HEK293 (cell line): Measurements from ENCODE around the gene GNB2.

ENCODE experiments used
- HIC1 ChIP-seq: fragments of 450-650 bp; formaldehyde crosslinking; IDR thresholded peaks from 2 replicates; pipeline ENCODE4 v1.5.1; 2016; ENCODE audit warnings: missing biosample characterization, missing genetic modification characterization
- KLF17 ChIP-seq: fragments of 450-650 bp; formaldehyde crosslinking; IDR thresholded peaks from 2 replicates; pipeline ENCODE4 v1.5.1; 2016; ENCODE audit warnings: missing biosample characterization, missing genetic modification characterization
- KLF8 ChIP-seq: fragments of 450-650 bp; formaldehyde crosslinking; IDR thresholded peaks from 2 replicates; pipeline ENCODE4 v1.5.1; 2016; ENCODE audit warnings: missing biosample characterization, missing genetic modification characterization
- SCRT1 ChIP-seq: fragments of 450-650 bp; formaldehyde crosslinking; IDR thresholded peaks from 2 replicates; pipeline ENCODE4 v1.5.1; 2016; ENCODE audit warnings: missing biosample characterization, missing genetic modification characterization, borderline replicate concordance
- SP3 ChIP-seq: fragments of 450-650 bp; formaldehyde crosslinking; IDR thresholded peaks from 2 replicates; pipeline ENCODE4 v1.5.1; 2016; ENCODE audit warnings: missing biosample characterization, missing genetic modification characterization
- TCF7L2 ChIP-seq: IDR thresholded peaks from 2 replicates; pipeline ENCODE4 v1.6.1; 2011; ENCODE audit warnings: low read depth, mild to moderate bottlenecking, inconsistent platforms, low read length, moderate library complexity, borderline replicate concordance
- ZFP3 ChIP-seq: fragments of 450-650 bp; formaldehyde crosslinking; IDR thresholded peaks from 2 replicates; pipeline ENCODE4 v1.5.1; 2016; ENCODE audit warnings: low read depth, missing biosample characterization, missing genetic modification characterization
- ZFP69B ChIP-seq: fragments of 450-650 bp; formaldehyde crosslinking; IDR thresholded peaks from 2 replicates; pipeline ENCODE4 v1.5.1; 2016; ENCODE audit warnings: missing biosample characterization, missing genetic modification characterization
- ZNF114 ChIP-seq: fragments of 450-650 bp; formaldehyde crosslinking; IDR thresholded peaks from 2 replicates; pipeline ENCODE4 v1.5.0; 2017; ENCODE audit warnings: missing biosample characterization, missing genetic modification characterization
- ZNF132 ChIP-seq: fragments of 450-650 bp; formaldehyde crosslinking; IDR thresholded peaks from 2 replicates; pipeline ENCODE4 v1.5.1; 2017; ENCODE audit warnings: missing biosample characterization, missing genetic modification characterization, borderline replicate concordance
- ZNF146 ChIP-seq: fragments of 450-650 bp; formaldehyde crosslinking; IDR thresholded peaks from 2 replicates; pipeline ENCODE4 v1.5.1; 2016; ENCODE audit warnings: missing biosample characterization, missing genetic modification characterization
- ZNF19 ChIP-seq: fragments of 450-650 bp; formaldehyde crosslinking; IDR thresholded peaks from 2 replicates; pipeline ENCODE4; 2016; ENCODE audit warnings: missing biosample characterization, missing genetic modification characterization, low read depth
- ZNF248 ChIP-seq: fragments of 450-650 bp; formaldehyde crosslinking; IDR thresholded peaks from 2 replicates; pipeline ENCODE4 v1.5.1; 2017; ENCODE audit warnings: missing biosample characterization, missing genetic modification characterization
- ZNF302 ChIP-seq: fragments of 450-650 bp; formaldehyde crosslinking; IDR thresholded peaks from 2 replicates; pipeline ENCODE4 v1.5.1; 2016; ENCODE audit warnings: missing biosample characterization, missing genetic modification characterization, low read depth
- ZNF488 ChIP-seq: fragments of 450-650 bp; formaldehyde crosslinking; IDR thresholded peaks from 2 replicates; pipeline ENCODE4 v1.5.1; 2016; ENCODE audit warnings: missing biosample characterization, missing genetic modification characterization
- ZNF530 ChIP-seq: fragments of 450-650 bp; formaldehyde crosslinking; IDR thresholded peaks from 2 replicates; pipeline ENCODE4 v1.5.1; 2016; ENCODE audit warnings: low read depth, missing biosample characterization, missing genetic modification characterization
- ZNF664 ChIP-seq: fragments of 450-650 bp; formaldehyde crosslinking; IDR thresholded peaks from 2 replicates; pipeline ENCODE4 v1.5.1; 2016; ENCODE audit warnings: missing biosample characterization, missing genetic modification characterization
- ZNF670 ChIP-seq: fragments of 450-650 bp; formaldehyde crosslinking; IDR thresholded peaks from 2 replicates; pipeline ENCODE4 v1.5.1; 2016; ENCODE audit warnings: missing biosample characterization, missing genetic modification characterization, low read depth
- ZNF701 ChIP-seq: fragments of 450-650 bp; formaldehyde crosslinking; IDR thresholded peaks from 2 replicates; pipeline ENCODE4 v1.5.1; 2016; ENCODE audit warnings: missing biosample characterization, missing genetic modification characterization
- ZNF768 ChIP-seq: fragments of 450-650 bp; formaldehyde crosslinking; IDR thresholded peaks from 2 replicates; pipeline ENCODE4 v1.5.1; 2018; ENCODE audit warnings: missing biosample characterization, mild to moderate bottlenecking, missing genetic modification characterization
- ZSCAN30 ChIP-seq: fragments of 450-650 bp; IDR thresholded peaks from 2 replicates; pipeline ENCODE4 v1.5.1; 2018; ENCODE audit warnings: missing biosample characterization, mild to moderate bottlenecking, missing genetic modification characterization, moderate library complexity
- ZSCAN5A ChIP-seq: fragments of 450-650 bp; formaldehyde crosslinking; IDR thresholded peaks from 2 replicates; pipeline ENCODE4 v1.5.1; 2016; ENCODE audit warnings: missing biosample characterization, missing genetic modification characterization
- TF ChIP-seq, protein P1 (sequence below): fragments of 450-650 bp; IDR thresholded peaks from 2 replicates; pipeline ENCODE4 v1.5.1; 2018; ENCODE audit warnings: missing biosample characterization, missing genetic modification characterization
- TF ChIP-seq, protein P2 (sequence below): fragments of 450-650 bp; formaldehyde crosslinking; conservative IDR thresholded peaks from 2 replicates; pipeline ENCODE4 v1.5.1; 2016; ENCODE audit warnings: low read depth, missing biosample characterization, missing genetic modification characterization
- TF ChIP-seq, protein P3 (sequence below): fragments of 450-650 bp; formaldehyde crosslinking; IDR thresholded peaks from 2 replicates; pipeline ENCODE4 v1.5.1; 2016; ENCODE audit warnings: missing biosample characterization, missing genetic modification characterization

GNB2 gene

DNA sequence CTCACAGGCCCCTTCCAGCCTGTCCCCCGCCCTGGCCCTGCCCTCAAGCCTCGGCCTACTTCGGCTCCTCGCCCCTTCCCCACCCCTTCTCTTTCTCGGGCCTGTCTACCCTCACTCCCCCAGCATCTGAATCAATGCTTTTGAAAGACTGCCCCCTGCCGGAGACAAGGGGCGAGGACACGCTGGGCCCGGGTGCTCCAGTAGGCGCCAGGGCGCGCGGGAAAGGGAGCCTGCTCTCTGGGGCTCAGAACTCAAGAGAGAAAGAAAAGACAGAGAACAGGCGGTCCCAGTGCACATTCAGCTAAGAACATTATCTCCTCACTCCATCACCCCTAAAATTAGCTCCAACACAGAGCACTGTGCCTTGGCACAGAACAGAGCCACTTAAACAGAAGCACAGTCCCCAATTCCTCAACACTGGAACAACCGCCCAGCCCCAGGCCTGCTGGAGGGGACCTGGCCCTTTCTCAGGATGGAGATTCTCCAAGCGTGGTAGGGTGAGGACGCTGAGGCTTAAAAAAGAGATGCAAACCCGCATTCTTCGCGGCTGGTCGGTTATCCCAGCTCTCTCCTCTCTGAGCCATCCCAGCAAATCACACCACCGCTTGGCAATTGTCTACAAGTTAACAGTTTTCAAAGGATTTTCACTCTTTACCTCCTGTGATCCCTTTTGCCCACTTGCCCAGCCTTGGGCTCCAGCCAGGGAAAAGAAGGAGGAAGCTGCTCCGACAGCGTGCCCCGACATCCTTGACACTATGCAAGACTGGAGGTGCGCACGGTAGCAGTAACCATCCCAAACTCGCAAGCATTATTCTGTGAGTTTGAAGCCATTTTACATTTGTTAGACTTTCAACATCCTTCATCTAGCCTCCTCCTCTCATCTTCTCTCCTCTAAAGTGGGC lies 18.4 kb downstream of the GNB2 start (continued):
- no peak for TF ChIP-seq ZSCAN5A
- TF ChIP-seq, protein P1, sequence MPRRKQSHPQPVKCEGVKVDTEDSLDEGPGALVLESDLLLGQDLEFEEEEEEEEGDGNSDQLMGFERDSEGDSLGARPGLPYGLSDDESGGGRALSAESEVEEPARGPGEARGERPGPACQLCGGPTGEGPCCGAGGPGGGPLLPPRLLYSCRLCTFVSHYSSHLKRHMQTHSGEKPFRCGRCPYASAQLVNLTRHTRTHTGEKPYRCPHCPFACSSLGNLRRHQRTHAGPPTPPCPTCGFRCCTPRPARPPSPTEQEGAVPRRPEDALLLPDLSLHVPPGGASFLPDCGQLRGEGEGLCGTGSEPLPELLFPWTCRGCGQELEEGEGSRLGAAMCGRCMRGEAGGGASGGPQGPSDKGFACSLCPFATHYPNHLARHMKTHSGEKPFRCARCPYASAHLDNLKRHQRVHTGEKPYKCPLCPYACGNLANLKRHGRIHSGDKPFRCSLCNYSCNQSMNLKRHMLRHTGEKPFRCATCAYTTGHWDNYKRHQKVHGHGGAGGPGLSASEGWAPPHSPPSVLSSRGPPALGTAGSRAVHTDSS (tag by site-specific recombination) = no peak
- TF ChIP-seq ZNF146 = no peak
- peak; percentile 48; the same call in 1 of the 2 replicates for TF ChIP-seq KLF8 (tag by site-specific recombination)
- TF ChIP-seq SP3 (tag by site-specific recombination) = no peak
- TF ChIP-seq ZNF114 = no peak
- peak; percentile 26; the same call in 1 of the 2 replicates for TF ChIP-seq KLF17 (tag by site-specific recombination)
- TF ChIP-seq ZFP3 (tag by site-specific recombination) = no peak
- TF ChIP-seq HIC1 (tag by site-specific recombination) = no peak
- TF ChIP-seq ZNF664 (tag by site-specific recombination) = no peak
- TF ChIP-seq ZNF768 (tag by site-specific recombination) = no peak
- TF ChIP-seq ZNF670 = no peak
- TF ChIP-seq SCRT1 (tag by site-specific recombination) = no peak
- no peak for TF ChIP-seq ZNF302 (tag by site-specific recombination)
- no peak for TF ChIP-seq ZNF701 (tag by site-specific recombination)
- no peak for TF ChIP-seq ZNF19 (tag by site-specific recombination)
- TF ChIP-seq, protein P2, sequence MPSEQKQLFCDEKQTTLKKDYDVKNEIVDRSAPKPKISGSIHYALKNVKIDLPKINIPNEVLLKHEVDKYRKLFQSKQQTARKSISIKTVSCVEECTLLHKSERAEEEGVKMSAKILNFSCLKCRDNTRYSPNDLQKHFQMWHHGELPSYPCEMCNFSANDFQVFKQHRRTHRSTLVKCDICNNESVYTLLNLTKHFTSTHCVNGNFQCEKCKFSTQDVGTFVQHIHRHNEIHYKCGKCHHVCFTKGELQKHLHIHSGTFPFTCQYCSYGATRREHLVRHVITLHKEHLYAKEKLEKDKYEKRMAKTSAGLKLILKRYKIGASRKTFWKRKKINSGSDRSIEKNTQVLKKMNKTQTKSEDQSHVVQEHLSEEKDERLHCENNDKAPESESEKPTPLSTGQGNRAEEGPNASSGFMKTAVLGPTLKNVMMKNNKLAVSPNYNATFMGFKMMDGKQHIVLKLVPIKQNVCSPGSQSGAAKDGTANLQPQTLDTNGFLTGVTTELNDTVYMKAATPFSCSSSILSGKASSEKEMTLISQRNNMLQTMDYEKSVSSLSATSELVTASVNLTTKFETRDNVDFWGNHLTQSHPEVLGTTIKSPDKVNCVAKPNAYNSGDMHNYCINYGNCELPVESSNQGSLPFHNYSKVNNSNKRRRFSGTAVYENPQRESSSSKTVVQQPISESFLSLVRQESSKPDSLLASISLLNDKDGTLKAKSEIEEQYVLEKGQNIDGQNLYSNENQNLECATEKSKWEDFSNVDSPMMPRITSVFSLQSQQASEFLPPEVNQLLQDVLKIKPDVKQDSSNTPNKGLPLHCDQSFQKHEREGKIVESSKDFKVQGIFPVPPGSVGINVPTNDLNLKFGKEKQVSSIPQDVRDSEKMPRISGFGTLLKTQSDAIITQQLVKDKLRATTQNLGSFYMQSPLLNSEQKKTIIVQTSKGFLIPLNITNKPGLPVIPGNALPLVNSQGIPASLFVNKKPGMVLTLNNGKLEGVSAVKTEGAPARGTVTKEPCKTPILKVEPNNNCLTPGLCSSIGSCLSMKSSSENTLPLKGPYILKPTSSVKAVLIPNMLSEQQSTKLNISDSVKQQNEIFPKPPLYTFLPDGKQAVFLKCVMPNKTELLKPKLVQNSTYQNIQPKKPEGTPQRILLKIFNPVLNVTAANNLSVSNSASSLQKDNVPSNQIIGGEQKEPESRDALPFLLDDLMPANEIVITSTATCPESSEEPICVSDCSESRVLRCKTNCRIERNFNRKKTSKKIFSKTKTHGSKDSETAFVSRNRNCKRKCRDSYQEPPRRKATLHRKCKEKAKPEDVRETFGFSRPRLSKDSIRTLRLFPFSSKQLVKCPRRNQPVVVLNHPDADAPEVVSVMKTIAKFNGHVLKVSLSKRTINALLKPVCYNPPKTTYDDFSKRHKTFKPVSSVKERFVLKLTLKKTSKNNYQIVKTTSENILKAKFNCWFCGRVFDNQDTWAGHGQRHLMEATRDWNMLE (tag by site-specific recombination) = no peak
- no peak for TF ChIP-seq ZNF488
- no peak for TF ChIP-seq ZSCAN30 (tag by site-specific recombination)
- TF ChIP-seq, protein P3, sequence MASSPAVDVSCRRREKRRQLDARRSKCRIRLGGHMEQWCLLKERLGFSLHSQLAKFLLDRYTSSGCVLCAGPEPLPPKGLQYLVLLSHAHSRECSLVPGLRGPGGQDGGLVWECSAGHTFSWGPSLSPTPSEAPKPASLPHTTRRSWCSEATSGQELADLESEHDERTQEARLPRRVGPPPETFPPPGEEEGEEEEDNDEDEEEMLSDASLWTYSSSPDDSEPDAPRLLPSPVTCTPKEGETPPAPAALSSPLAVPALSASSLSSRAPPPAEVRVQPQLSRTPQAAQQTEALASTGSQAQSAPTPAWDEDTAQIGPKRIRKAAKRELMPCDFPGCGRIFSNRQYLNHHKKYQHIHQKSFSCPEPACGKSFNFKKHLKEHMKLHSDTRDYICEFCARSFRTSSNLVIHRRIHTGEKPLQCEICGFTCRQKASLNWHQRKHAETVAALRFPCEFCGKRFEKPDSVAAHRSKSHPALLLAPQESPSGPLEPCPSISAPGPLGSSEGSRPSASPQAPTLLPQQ (tag by site-specific recombination) = no peak
- no peak for TF ChIP-seq ZNF248 (tag by site-specific recombination)
- TF ChIP-seq ZNF530 = no peak
- TF ChIP-seq TCF7L2 = no peak
- no peak for TF ChIP-seq ZNF132 (tag by site-specific recombination)
- 0 out of 2 replicates have a peak, but pooled peaks have one; percentile 34 for TF ChIP-seq ZFP69B (tag by site-specific recombination)
